Activated CD8-positive, alpha-beta T cell treated with anti-CD3 and anti-CD28 coated beads, Interleukin-2, amount 10 ng/mL, durations not matched to agents 7 days and 5 days (primary cell): ENCODE measurements around the gene HOXB7. TPM values are rescaled to one million over a fixed set of nuclear protein-coding genes. Genes with fewer than 3 reads are reported as not detected.

Source experiments
- ATAC-seq: fragments of 150-1000 bp; cut with Tn5 transposase; one replicate; pipeline ENCODE4 v1.10.0; 2021; ENCODE audit warnings: moderate library complexity
- CTCF ChIA-PET: fragments of 350-600 bp; sonication (Branson Sonifier 250); formaldehyde crosslinking; loops from one replicate; lab custom pipeline; 2021; ENCODE audit warnings: antibody characterized with exemption; lab: Charles Lee
- POLR2A ChIA-PET: fragments of 350-600 bp; sonication (Branson Sonifier 250); formaldehyde crosslinking; loops from one replicate; lab custom pipeline; 2021; ENCODE audit warnings: antibody characterized with exemption; lab: Charles Lee
- DNase-seq: peaks from one replicate; pipeline ENCODE4 v3.0.0-alpha.2; 2020
- H3K27ac Mint-ChIP-seq: one replicate; pipeline ENCODE4 v1.8.0; 2021; ENCODE audit warnings: mild to moderate bottlenecking, mixed read lengths
- H3K27me3 Mint-ChIP-seq: one replicate; pipeline ENCODE4 v1.8.0; 2021; ENCODE audit warnings: low read depth, mixed read lengths
- H3K36me3 Mint-ChIP-seq: one replicate; pipeline ENCODE4 v1.8.0; 2021; ENCODE audit warnings: low read depth, mixed read lengths
- H3K4me1 Mint-ChIP-seq: one replicate; pipeline ENCODE4 v1.8.0; 2021; ENCODE audit warnings: low read depth, mixed read lengths
- H3K4me3 Mint-ChIP-seq: one replicate; pipeline ENCODE4 v1.8.0; 2021; ENCODE audit warnings: mild to moderate bottlenecking, mixed read lengths
- H3K9me3 Mint-ChIP-seq: one replicate; pipeline ENCODE4 v1.8.0; 2022; ENCODE audit warnings: mixed read lengths; ENCODE audit not compliant: insufficient read depth
- microRNA-seq: library from miRNA; unstranded; fragments of <30 nt; microRNA quantifications from one replicate; pipeline ENCODE4 v1.2.0, GENCODE V29; 2022
- total RNA-seq, 2 experiments: library from RNA; stranded (reverse); gene quantifications; one replicate each; pipeline ENCODE4 v1.2.3, GENCODE V29; 2021

The HOXB7 gene
- total RNA-seq, 2 experiments from 2014 or later = 0.87 to 0.91 TPM

DNA sequence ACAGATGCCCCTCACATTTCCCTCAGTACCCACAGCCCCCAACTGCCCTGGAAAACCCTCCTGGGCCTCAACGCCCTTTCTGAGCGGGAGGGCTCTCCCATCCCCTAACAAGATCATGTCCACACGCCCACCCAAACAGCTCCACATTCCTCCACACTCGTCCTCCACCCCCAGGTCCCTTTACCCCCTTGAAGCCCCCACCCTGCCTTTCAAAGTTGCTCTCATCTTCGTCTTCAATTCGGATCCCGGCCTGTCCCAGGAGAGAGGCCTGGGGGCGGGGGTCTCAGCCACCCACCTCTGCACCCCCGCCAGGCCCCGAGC lies 47.0 kb downstream of the HOXB7 start:
- peaks cover 20% of the 10 kb centered on the region for H3K4me1 Mint-ChIP-seq
- H3K27me3 Mint-ChIP-seq = peaks cover 7% of the 10 kb centered on the region
- ChIA-PET CTCF (no interaction called here), POLR2A (interaction anchor here (0.5 kb wide), 1 partner anchor 11 kb away, joined by 3 read pairs; no protein-coding TSS in a partner anchor)
- ATAC-seq (no peak), DNase-seq (no peak)
- peaks cover 16% of the 10 kb centered on the region for H3K36me3 Mint-ChIP-seq
- no peak overlapping the region for H3K27ac Mint-ChIP-seq
- H3K9me3 Mint-ChIP-seq = no peaks in the 10 kb centered on the region
- no peak overlapping the region for H3K4me3 Mint-ChIP-seq

DNA sequence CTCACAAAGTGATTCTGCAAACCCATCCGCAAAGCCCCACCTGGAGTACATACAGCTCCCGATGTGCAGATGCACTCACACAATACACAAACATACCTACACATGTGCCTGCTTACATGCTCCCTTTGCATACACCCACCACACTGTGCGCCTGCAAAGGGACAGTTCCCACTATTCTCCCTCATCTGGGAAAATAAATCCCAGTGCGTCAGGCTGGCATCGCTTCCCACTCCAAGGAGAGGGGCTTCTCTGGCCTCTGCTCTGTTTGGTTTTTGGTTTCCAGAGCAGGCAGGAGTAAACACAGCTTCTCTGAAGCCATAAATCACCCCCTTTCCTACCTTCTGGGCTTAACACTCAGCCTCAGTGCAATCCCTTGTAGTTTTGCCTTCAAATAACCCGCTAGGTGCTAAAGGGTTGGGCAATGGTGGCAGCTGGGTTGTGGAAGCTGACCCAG lies 47.4 kb downstream of the HOXB7 start:
- Mint-ChIP-seq H3K4me3 (no peak overlapping the region), H3K27ac (no peak overlapping the region), H3K27me3 (peaks cover 9% of the 10 kb centered on the region), H3K9me3 (no peaks in the 10 kb centered on the region), H3K4me1 (peaks cover 20% of the 10 kb centered on the region), H3K36me3 (peaks cover 13% of the 10 kb centered on the region)
- POLR2A ChIA-PET = no interaction called here
- ATAC-seq = no peak
- CTCF ChIA-PET = no interaction called here
- no peak for DNase-seq

DNA sequence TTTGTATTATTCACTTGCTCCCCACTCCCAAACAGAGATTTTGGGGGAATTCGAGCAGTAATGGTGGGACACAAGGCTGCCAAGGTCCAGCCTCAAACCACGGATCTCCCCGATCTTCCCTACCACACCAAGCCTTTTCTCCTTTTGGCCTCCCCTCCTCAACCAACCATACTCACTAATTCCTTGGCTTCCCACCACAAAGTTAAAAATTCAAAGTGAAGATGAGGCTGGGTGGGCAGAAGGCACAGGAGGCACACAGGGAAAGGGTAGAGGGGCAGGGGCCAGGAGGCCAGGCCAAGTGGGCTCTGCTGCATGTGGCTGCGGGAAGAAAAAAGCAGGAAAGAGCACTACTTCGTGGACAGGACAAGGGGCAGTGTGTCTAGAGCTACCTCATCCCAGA lies 47.9 kb downstream of the HOXB7 start:
- Mint-ChIP-seq H3K4me1 (peaks cover 20% of the 10 kb centered on the region), H3K9me3 (no peaks in the 10 kb centered on the region), H3K4me3 (no peak overlapping the region), H3K36me3 (peaks cover 10% of the 10 kb centered on the region), H3K27me3 (peaks cover 8% of the 10 kb centered on the region), H3K27ac (no peak overlapping the region)
- ChIA-PET POLR2A (no interaction called here), CTCF (no interaction called here)
- DNase-seq = no peak
- ATAC-seq = no peak

DNA sequence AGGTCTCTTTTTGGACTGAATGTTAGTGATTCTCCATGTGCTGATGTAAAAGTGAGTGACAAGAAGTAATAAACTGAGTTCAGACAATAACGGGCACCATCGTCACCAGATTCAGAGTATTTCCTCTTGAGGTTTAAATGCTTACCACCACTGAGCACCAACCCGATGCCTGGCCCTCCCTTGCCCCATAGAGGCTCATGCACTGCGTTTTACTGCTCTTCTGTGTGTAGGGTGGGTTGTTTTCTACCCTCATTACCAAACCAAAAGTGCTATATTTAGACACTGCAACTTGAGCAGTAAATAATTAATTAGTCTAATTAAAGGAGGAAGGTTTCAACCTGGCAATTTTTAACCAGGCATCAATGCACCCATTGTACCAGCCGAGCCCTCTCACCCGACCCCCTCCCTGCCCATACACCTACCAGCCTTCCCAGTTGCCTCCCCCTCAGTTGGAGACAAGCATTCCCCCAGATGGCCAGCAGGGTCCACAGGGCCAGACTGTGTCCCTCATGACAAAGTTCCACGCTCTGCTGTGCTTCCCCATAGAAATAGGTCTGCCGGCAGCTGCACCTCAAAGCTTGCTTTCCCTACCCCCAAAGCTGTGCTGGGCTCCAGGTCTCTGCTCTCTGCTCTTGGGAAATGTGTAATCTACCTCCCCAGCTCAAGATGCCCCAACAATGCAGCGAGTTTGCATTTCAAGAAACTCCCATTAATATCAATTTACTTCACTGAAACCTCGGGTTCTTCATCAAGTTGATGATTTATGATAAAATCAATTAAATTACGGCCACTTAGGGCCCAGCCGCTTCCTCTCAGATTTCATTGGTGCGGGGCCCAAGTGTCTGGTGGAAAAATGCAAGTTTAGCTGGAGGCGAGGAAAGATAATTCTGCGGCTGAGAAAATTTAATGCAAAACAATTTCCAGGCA lies 48.7 kb downstream of the HOXB7 start:
- ChIA-PET POLR2A (no interaction called here), CTCF (interaction anchor here (0.7 to 1.3 kb wide), 2 partner anchors 13 to 21 kb away, joined by 3 read pairs; no protein-coding TSS in a partner anchor)
- peak; percentile 76 for ATAC-seq
- DNase-seq = no peak
- peaks cover 20% of the 10 kb centered on the region for H3K4me1 Mint-ChIP-seq
- peak overlapping the region; percentile 80 for H3K27ac Mint-ChIP-seq
- no peaks in the 10 kb centered on the region for H3K9me3 Mint-ChIP-seq
- no peak overlapping the region for H3K4me3 Mint-ChIP-seq
- H3K27me3 Mint-ChIP-seq = peaks cover 8% of the 10 kb centered on the region
- H3K36me3 Mint-ChIP-seq = peaks cover 10% of the 10 kb centered on the region

DNA sequence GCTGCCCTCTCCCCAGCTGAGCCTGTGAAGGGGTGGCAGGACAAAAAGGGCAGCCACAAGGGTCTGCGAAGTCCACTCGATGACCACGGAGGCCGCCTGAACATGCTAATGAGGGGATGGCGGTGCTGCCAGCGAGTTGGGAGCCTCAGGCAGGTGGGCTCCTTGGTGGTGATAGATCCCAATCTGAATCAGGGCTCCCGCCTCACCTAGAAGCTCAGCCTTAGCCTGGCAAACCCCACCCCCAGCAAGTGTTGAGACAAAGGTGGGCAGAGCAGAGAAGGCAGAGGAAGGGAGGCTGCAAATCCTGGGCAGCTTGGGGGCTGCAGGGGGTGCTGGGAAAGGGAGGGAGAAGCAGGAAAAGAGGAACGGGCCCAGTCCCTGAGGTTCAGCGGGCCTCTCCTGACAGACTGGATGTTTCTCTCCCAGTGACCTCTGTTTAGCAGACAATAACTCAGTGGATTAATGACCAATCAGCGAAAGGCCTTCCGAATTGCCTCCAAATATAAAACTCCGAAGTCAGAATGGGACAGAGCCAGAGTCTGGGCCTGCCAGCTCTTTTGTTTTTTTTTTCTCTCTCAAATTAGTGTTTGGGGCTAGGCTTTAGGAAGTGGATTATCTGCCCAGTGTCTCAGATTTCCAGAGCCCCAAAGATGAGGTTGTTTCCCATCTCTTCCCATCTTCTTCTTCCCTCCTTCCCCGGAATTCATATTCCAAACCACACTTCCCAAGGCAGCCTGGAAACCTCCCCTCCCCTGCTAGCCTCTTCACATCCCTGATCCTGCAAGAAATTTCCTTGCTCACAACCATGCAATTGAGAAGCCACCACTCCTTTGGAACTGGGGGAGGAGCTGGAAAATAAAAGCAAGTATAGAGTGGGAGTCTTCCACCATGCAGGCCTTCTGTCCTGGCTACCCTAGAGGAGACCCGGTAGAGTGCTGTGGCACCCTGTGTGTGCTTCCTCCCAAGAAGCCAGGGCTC lies 50.7 kb downstream of the HOXB7 start:
- ChIA-PET POLR2A (interaction anchor here (0.7 kb wide), 1 partner anchor 548 kb away, joined by 3 read pairs; no protein-coding TSS in a partner anchor), CTCF (interaction anchor here (1.2 kb wide), 1 partner anchor 225 kb away, joined by 3 read pairs; no protein-coding TSS in a partner anchor)
- H3K27me3 Mint-ChIP-seq = peaks cover 17% of the 10 kb centered on the region
- no peak overlapping the region for H3K27ac Mint-ChIP-seq
- H3K4me1 Mint-ChIP-seq = peaks cover 26% of the 10 kb centered on the region
- no peak overlapping the region for H3K4me3 Mint-ChIP-seq
- DNase-seq = no peak
- ATAC-seq = no peak
- H3K9me3 Mint-ChIP-seq = no peaks in the 10 kb centered on the region
- H3K36me3 Mint-ChIP-seq = peaks cover 10% of the 10 kb centered on the region

DNA sequence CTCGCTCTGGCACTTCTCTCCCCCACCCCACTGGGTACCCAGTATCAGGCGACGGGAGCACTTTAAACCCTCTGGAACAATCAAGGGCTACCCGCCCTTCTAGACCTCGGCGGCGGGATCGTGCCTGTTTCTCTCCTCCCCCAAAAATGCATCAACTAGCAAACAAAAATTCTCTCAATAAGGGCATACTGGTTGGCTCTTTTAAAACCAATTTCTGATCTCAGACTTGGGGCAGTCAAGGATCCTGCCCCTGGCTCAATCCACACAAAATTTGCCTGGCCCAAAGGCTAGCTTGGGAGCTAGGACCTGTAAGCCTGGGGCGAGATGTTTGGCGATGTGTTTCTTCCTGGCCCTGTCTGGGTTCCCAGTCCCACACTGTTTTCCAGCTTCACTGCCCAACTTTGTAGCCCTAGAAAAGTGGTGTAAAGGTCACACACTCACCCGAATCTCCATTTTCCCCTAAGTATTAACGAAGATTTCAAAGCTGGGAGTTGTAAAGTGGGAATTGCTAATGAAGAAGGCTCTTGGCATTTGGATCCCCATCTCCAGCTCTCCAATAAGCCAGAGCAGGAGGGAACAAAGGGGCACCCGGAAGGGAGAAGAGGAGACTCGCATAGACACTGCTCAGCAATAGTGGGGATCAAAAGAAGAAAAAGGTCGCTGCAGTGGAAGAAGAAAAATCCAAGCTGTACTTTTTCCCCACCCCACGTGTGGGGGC lies 51.5 kb downstream of the HOXB7 start:
- ChIA-PET POLR2A (no interaction called here), CTCF (no interaction called here)
- H3K4me1 Mint-ChIP-seq = peaks cover 30% of the 10 kb centered on the region
- no peak overlapping the region for H3K4me3 Mint-ChIP-seq
- H3K27me3 Mint-ChIP-seq = peaks cover 13% of the 10 kb centered on the region
- H3K9me3 Mint-ChIP-seq = no peaks in the 10 kb centered on the region
- no peak overlapping the region for H3K27ac Mint-ChIP-seq
- DNase-seq = no peak
- peaks cover 10% of the 10 kb centered on the region for H3K36me3 Mint-ChIP-seq
- no peak for ATAC-seq

DNA sequence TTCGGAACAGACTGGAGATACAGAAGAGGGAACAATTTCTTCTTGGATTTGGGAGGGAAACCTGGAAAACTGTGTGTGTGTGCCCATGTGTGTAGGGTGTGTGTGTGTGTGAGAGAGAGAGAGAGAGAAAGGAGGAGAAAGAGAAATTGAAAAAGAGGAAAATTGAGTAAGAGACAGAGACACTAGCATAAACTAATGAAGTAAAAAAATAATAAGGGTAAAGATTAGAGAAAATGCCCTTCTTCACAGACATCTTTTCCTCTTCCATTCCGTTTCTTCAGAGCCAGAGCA lies 52.0 kb downstream of the HOXB7 start:
- peaks cover 10% of the 10 kb centered on the region for H3K36me3 Mint-ChIP-seq
- POLR2A ChIA-PET = no interaction called here

DNA sequence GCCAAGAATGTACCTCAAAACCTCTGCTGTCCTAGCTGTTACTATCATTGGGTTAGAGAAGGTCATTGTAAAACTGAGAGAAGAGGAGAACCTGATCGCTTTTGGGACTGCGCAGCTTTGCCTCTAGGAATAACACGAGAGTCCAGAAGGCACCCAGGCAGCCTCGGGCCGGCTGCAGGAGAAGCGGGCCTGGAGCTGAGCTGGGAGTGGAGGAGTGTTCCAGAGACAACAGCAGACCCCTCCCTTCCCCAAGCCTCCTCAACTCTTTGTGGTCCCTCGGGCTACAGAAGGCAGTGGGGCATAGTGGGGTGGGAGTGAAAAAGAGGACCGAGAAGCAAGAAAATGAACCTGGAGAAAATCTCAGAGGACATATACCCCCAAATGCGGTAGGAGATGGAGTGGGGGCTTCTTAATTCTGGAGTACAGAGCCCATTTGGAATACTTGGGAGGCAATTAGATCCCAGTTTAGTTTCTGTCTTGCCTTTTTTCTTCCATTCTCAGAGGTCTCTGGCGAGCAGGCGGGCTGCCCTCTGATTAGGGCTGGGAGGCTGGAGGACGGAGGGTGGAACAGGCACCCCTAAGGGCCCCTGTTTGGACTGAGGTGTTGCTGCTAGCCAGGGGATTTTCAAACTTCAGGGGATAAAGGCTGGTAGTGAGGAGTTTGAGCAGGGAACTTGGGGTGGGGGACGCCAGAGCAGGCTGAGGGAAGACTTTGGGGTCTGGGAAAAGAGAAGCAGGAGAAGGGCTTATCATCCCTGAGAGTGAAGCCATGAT lies 52.6 kb downstream of the HOXB7 start:
- DNase-seq (no peak), ATAC-seq (no peak)
- Mint-ChIP-seq H3K4me3 (no peak overlapping the region), H3K36me3 (peaks cover 10% of the 10 kb centered on the region), H3K27me3 (peaks cover 13% of the 10 kb centered on the region), H3K9me3 (no peaks in the 10 kb centered on the region), H3K27ac (no peak overlapping the region), H3K4me1 (peaks cover 30% of the 10 kb centered on the region)
- POLR2A ChIA-PET = no interaction called here
- CTCF ChIA-PET = interaction anchor here (0.6 kb wide), 1 partner anchor 550 kb away, joined by 3 read pairs; no protein-coding TSS in a partner anchor

More for the DNA sequence above, 52.0 kb downstream of the HOXB7 start:
- H3K4me1 Mint-ChIP-seq = peaks cover 30% of the 10 kb centered on the region
- no peak for ATAC-seq
- H3K27me3 Mint-ChIP-seq = peaks cover 13% of the 10 kb centered on the region
- DNase-seq = no peak
- H3K27ac Mint-ChIP-seq = no peak overlapping the region
- CTCF ChIA-PET = no interaction called here
- H3K4me3 Mint-ChIP-seq = no peak overlapping the region
- no peaks in the 10 kb centered on the region for H3K9me3 Mint-ChIP-seq

Small RNA genes within 50 kb of the gene (microRNA-seq; reads per million reads assigned to microRNA genes)
- not detected for gene MIR196A1

Other genes starting within 250 kb of the HOXB7 start
- 10 to 100 TPM; 93.8 to 94.1 TPM for gene SKAP1, start 180.8 kb downstream of the HOXB7 start, total RNA-seq
- gene HOXB1, start 80.0 kb downstream of the HOXB7 start, total RNA-seq = not detected
- 10 to 100 TPM; 15.7 to 17.7 TPM for gene HOXB2, start 65.9 kb downstream of the HOXB7 start, total RNA-seq
- 1 to 10 TPM; 5.7 to 6.1 TPM for gene HOXB4, start 32.7 kb downstream of the HOXB7 start, total RNA-seq
- 10 to 100 TPM in 1 of 2 experiments, 1 to 10 TPM in 1; 8.2 to 10.3 TPM for gene HOXB3, start 20.8 kb downstream of the HOXB7 start, total RNA-seq
- gene HOXB5, start 17.2 kb downstream of the HOXB7 start, total RNA-seq = not detected
- gene HOXB6, start 6.0 kb downstream of the HOXB7 start, total RNA-seq = not detected
- not detected for gene HOXB8, start 4.3 kb upstream of the HOXB7 start, total RNA-seq
- under 1 TPM; 0.37 to 0.65 TPM for gene HOXB9, start 15.3 kb upstream of the HOXB7 start, total RNA-seq
- not detected for gene PRAC1, start 111.5 kb upstream of the HOXB7 start, total RNA-seq
- gene PRAC2, start 112.2 kb upstream of the HOXB7 start, total RNA-seq = not detected
- not detected for gene HOXB13, start 117.7 kb upstream of the HOXB7 start, total RNA-seq
- gene TTLL6, start 206.2 kb upstream of the HOXB7 start, total RNA-seq = not detected
- gene CALCOCO2, start 220.0 kb upstream of the HOXB7 start, total RNA-seq = 100 to 1,000 TPM; 152 to 167 TPM